Endothelial cell (in vitro differentiated cells): Measurements from ENCODE around the gene NDUFB5. TPM values are rescaled to one million over a fixed set of nuclear protein-coding genes. Genes with fewer than 3 reads are reported as not detected.

Experiments used
- DNase-seq: peaks from one replicate; pipeline ENCODE4 v3.0.0; 2021; ENCODE audit warnings: low spot score
- H3K27ac Mint-ChIP-seq: one replicate; pipeline ENCODE4 v1.8.0; 2021; ENCODE audit warnings: mixed read lengths, inconsistent platforms; ENCODE audit not compliant: unreplicated experiment
- H3K27me3 Mint-ChIP-seq: one replicate; pipeline ENCODE4 v1.8.0; 2021; ENCODE audit warnings: mild to moderate bottlenecking, moderate library complexity, mixed read lengths, inconsistent platforms; ENCODE audit not compliant: unreplicated experiment
- H3K36me3 Mint-ChIP-seq: one replicate; pipeline ENCODE4 v1.8.0; 2021; ENCODE audit warnings: mild to moderate bottlenecking, low read depth, mixed read lengths, inconsistent platforms; ENCODE audit not compliant: unreplicated experiment
- H3K4me1 Mint-ChIP-seq: one replicate; pipeline ENCODE4 v1.8.0; 2021; ENCODE audit warnings: mild to moderate bottlenecking, mixed read lengths, inconsistent platforms; ENCODE audit not compliant: unreplicated experiment
- H3K4me3 Mint-ChIP-seq: one replicate; pipeline ENCODE4 v1.8.0; 2021; ENCODE audit warnings: mild to moderate bottlenecking, mixed read lengths, inconsistent platforms; ENCODE audit not compliant: unreplicated experiment
- H3K9me3 Mint-ChIP-seq: one replicate; pipeline ENCODE4 v1.8.0; 2021; ENCODE audit warnings: mixed read lengths, inconsistent platforms; ENCODE audit not compliant: unreplicated experiment
- total RNA-seq: library from RNA; stranded (reverse); fragmentation: NEBNext Ultra II Directional; extraction: Animal tissue kit (Norgen Biotek cat#: 25700); gene quantifications from one replicate; pipeline ENCODE4 v1.2.1, GENCODE V29; 2021; ENCODE audit not compliant: unreplicated experiment
- TF ChIP-seq, protein P1 (sequence below): fragments of 200-600 bp; sonication (generic); IDR thresholded peaks from one replicate; pipeline ENCODE4 v1.5.0; 2021; ENCODE audit warnings: antibody characterized with exemption; ENCODE audit not compliant: unreplicated experiment

The NDUFB5 gene
- total RNA-seq, 1 donor from 2014 or later, result 83.9 TPM

DNA sequence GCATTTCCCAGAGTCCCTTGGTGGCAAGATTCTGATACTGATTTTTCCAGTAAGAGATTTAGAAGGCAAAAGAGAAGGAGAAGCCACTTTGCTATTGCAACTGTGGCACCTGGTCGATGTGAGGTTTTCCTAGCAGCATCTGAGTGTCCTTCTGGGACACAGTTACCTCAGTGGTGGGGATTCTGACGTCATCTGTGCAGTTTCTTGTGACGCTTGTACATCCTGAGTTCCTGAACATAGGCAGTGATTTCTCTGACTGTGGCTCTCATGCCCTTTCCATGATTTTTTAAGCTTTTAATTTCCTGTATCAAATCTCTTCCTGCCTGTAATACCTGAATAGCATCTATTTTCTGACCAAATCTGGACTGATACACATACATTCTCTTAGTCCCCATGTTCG, 57.2 kb downstream of the NDUFB5 start:
- Mint-ChIP-seq H3K4me3 (no peak overlapping the region), H3K36me3 (peaks cover 19% of the 10 kb centered on the region), H3K27me3 (peaks cover 8% of the 10 kb centered on the region), H3K9me3 (no peaks in the 10 kb centered on the region), H3K4me1 (peaks cover 47% of the 10 kb centered on the region), H3K27ac (no peak overlapping the region)
- DNase-seq, result no peak
- TF ChIP-seq, protein P1, sequence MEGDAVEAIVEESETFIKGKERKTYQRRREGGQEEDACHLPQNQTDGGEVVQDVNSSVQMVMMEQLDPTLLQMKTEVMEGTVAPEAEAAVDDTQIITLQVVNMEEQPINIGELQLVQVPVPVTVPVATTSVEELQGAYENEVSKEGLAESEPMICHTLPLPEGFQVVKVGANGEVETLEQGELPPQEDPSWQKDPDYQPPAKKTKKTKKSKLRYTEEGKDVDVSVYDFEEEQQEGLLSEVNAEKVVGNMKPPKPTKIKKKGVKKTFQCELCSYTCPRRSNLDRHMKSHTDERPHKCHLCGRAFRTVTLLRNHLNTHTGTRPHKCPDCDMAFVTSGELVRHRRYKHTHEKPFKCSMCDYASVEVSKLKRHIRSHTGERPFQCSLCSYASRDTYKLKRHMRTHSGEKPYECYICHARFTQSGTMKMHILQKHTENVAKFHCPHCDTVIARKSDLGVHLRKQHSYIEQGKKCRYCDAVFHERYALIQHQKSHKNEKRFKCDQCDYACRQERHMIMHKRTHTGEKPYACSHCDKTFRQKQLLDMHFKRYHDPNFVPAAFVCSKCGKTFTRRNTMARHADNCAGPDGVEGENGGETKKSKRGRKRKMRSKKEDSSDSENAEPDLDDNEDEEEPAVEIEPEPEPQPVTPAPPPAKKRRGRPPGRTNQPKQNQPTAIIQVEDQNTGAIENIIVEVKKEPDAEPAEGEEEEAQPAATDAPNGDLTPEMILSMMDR, result no peak

DNA sequence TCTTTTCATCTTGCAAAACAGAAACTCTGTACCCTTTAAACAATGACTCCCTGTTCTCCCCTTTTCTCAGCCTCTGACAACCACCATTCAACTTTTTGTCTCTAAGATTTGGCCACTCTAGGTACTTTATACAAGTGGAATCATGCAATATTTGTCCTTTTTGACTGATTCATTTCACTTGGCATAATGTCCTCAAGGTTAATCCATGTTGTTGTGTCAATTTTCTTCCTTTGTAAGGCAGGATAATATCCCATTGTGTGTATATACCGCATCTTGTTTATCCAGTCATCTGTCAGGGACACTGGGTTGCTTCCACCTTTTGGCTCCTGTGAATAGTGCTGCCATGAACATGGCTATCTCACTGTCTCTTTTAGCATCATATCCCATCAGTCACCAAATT, 58.5 kb downstream of the NDUFB5 start:
- Mint-ChIP-seq H3K9me3 (no peaks in the 10 kb centered on the region), H3K4me3 (no peak overlapping the region), H3K4me1 (peaks cover 43% of the 10 kb centered on the region), H3K27ac (peak overlapping the region; percentile 9), H3K27me3 (peaks cover 8% of the 10 kb centered on the region), H3K36me3 (peaks cover 16% of the 10 kb centered on the region)
- DNase-seq, result no peak
- TF ChIP-seq, protein P1, result no peak

GRCh38 chr3:179666030-179666429, 61.4 kb downstream of the NDUFB5 start:
- no peak overlapping the region for H3K4me3 Mint-ChIP-seq
- peaks cover 39% of the 10 kb centered on the region for H3K4me1 Mint-ChIP-seq
- TF ChIP-seq, protein P1, result no peak
- H3K36me3 Mint-ChIP-seq, result peaks cover 19% of the 10 kb centered on the region
- H3K27me3 Mint-ChIP-seq, result peaks cover 9% of the 10 kb centered on the region
- H3K27ac Mint-ChIP-seq, result no peak overlapping the region
- no peak for DNase-seq
- H3K9me3 Mint-ChIP-seq, result no peaks in the 10 kb centered on the region

- Mint-ChIP-seq H3K27ac (no peak overlapping the region), H3K36me3 (peaks cover 19% of the 10 kb centered on the region)
Measured at GRCh38 chr3:179666436-179667035, 61.9 kb downstream of the NDUFB5 start.

GRCh38 chr3:179668429-179668828, 63.8 kb downstream of the NDUFB5 start:
- H3K27me3 Mint-ChIP-seq, result peaks cover 9% of the 10 kb centered on the region
- no peak for DNase-seq
- H3K9me3 Mint-ChIP-seq, result no peaks in the 10 kb centered on the region
- H3K27ac Mint-ChIP-seq, result no peak overlapping the region
- H3K4me3 Mint-ChIP-seq, result no peak overlapping the region
- peaks cover 29% of the 10 kb centered on the region for H3K4me1 Mint-ChIP-seq
- TF ChIP-seq, protein P1, result no peak
- peaks cover 18% of the 10 kb centered on the region for H3K36me3 Mint-ChIP-seq

More at GRCh38 chr3:179666436-179667035, 61.9 kb downstream of the NDUFB5 start:
- no peaks in the 10 kb centered on the region for H3K9me3 Mint-ChIP-seq
- peaks cover 7% of the 10 kb centered on the region for H3K27me3 Mint-ChIP-seq
- peaks cover 38% of the 10 kb centered on the region for H3K4me1 Mint-ChIP-seq
- TF ChIP-seq, protein P1, result no peak
- DNase-seq, result no peak
- no peak overlapping the region for H3K4me3 Mint-ChIP-seq
